ENCODE measurements around the gene CLCN6.

CLCN6 gene

GRCh38 chr1:11862890-11863289 is 56.9 kb downstream of the CLCN6 start:
- H3K9me3 ChIP-seq, result no peaks in the 10 kb centered on the region
- no peaks in the 10 kb centered on the region for H3K36me3 ChIP-seq
- intact Hi-C loops (cut with DNase I; ENCODE audit: low total_unique reads), result no loop called here
- peaks cover 0 to 54% of the 10 kb centered on the region in 2 donors for H3K27me3 ChIP-seq
- no peak for TF ChIP-seq CTCF (IDR thresholded peaks at IDR 0.05)
- peaks cover 0 to 9% (median 2%) of the 10 kb centered on the region in 4 donors for H3K4me1 ChIP-seq
- H3K4me3 ChIP-seq, result no peak overlapping the region
- no peak for DNase-seq
- no peak overlapping the region for H3K27ac ChIP-seq

- H3K27me3 ChIP-seq, result peaks cover 0 to 36% of the 10 kb centered on the region in 2 donors
- intact Hi-C loops (cut with DNase I; ENCODE audit: low total_unique reads), result no loop called here
- H3K4me3 ChIP-seq, result no peak overlapping the region
- TF ChIP-seq CTCF (IDR thresholded peaks at IDR 0.05), result no peak
- H3K36me3 ChIP-seq, result no peaks in the 10 kb centered on the region
- H3K9me3 ChIP-seq, result no peaks in the 10 kb centered on the region
- no peak for DNase-seq
- H3K4me1 ChIP-seq, result no peaks in the 10 kb centered on the region
- H3K27ac ChIP-seq, result no peak overlapping the region
These were observed 62.5 kb downstream of the CLCN6 start for GRCh38 chr1:11868331-11868980.

GRCh38 chr1:11869104-11869503 is 63.1 kb downstream of the CLCN6 start:
- Histone ChIP-seq H3K4me1 (peaks cover 0 to 4% (median 0%) of the 10 kb centered on the region in 4 donors), H3K4me3 (no peak overlapping the region), H3K36me3 (no peaks in the 10 kb centered on the region), H3K27me3 (peaks cover 0 to 37% of the 10 kb centered on the region in 2 donors), H3K27ac (no peak overlapping the region), H3K9me3 (no peaks in the 10 kb centered on the region)
- intact Hi-C loops (cut with DNase I; ENCODE audit: low total_unique reads), result no loop called here
- DNase-seq, result no peak
- no peak for TF ChIP-seq CTCF (IDR thresholded peaks at IDR 0.05)

DNA sequence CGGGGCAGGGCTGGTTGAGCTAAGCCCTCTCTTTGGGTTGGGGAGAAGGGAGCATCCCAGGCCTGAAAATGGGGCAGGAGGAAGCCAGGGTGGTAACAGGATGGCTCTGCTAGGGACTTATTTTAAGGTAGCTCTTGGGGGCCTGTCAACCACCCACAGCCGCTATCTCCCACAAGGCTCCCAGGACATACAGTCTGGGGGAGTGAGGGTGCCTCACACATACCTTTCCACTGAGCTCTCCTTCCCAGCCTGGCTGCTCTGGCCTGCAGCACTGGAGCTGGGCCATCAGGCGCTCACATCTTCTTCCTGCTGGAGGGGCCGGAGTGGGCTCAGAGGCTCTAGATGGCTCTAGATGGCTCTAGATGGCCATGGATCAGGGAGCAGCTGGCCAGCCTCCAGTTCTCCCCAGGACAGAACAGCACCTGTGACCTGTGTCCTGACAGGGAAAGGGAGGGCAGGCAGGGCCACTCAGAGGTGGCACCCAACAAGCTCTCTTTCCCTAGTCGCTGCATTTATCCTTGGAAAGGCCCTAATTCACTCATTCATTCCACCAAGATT is 63.7 kb downstream of the CLCN6 start:
- H3K27me3 ChIP-seq, result peaks cover 0 to 37% of the 10 kb centered on the region in 2 donors
- H3K36me3 ChIP-seq, result no peaks in the 10 kb centered on the region
- DNase-seq, result no peak
- no peak overlapping the region for H3K4me3 ChIP-seq
- intact Hi-C loops (cut with DNase I; ENCODE audit: low total_unique reads), result no loop called here
- no peaks in the 10 kb centered on the region for H3K9me3 ChIP-seq
- H3K4me1 ChIP-seq, result peaks cover 0 to 10% (median 0%) of the 10 kb centered on the region in 4 donors
- no peak overlapping the region for H3K27ac ChIP-seq
- no peak for TF ChIP-seq CTCF (IDR thresholded peaks at IDR 0.05)

DNA sequence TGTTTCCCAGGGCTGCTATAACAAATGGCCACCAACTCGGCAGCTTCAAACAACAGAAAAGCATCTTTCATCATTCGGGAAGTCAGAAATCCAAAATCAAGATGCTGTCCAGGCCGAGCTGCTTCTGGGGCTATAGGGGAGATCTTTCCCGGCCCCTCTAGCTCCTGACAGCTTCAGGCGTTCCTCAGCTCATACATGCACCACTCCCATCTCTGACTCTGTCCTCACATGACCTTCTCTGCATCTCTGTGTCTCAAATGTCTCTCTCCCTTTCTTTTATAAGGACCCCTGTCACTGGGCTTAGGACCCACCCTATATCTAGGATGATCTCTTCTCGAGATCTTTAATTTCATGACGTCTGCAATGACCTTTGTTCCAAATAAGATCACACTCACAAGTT is 66.6 kb downstream of the CLCN6 start:
- intact Hi-C loops (cut with DNase I; ENCODE audit: low total_unique reads), result no loop called here
- Histone ChIP-seq H3K4me1 (peaks cover 0 to 10% (median 0%) of the 10 kb centered on the region in 4 donors), H3K36me3 (no peaks in the 10 kb centered on the region), H3K9me3 (no peaks in the 10 kb centered on the region), H3K4me3 (no peak overlapping the region), H3K27me3 (peaks cover 0 to 41% of the 10 kb centered on the region in 2 donors), H3K27ac (no peak overlapping the region)
- TF ChIP-seq CTCF (IDR thresholded peaks at IDR 0.05), result no peak
- DNase-seq, result no peak
